PFSK-1 (cell line): Measurements from ENCODE around the gene SMARCA1.

Experiments
- FOXP2 ChIP-seq: optimal IDR thresholded peaks from 2 replicates; pipeline ENCODE3; 2011; ENCODE audit warnings: borderline replicate concordance, control low read depth, inconsistent platforms; ENCODE audit not compliant: insufficient read depth; ENCODE audit errors: extremely low read length, extremely low read depth
- POLR2AphosphoS5 ChIP-seq: IDR thresholded peaks from 2 replicates; pipeline ENCODE4 v1.6.1; 2012; ENCODE audit warnings: low read depth, mild to moderate bottlenecking, control low read depth, low read length, moderate library complexity
- SIN3A ChIP-seq: IDR thresholded peaks from 2 replicates; pipeline ENCODE4 v1.6.1; 2012; ENCODE audit warnings: mild to moderate bottlenecking, low read length, moderate library complexity, borderline replicate concordance; ENCODE audit not compliant: insufficient read depth
- TAF1 ChIP-seq: IDR thresholded peaks from 2 replicates; pipeline ENCODE4 v1.6.1; 2012; ENCODE audit warnings: low read length, control low read depth, borderline replicate concordance; ENCODE audit not compliant: insufficient read depth
- TF ChIP-seq, protein P1 (sequence below), 2 experiments: IDR thresholded peaks; 2 replicates each; pipeline versions ENCODE4 v1.6.1 to v1.8.0; 2011 to 2012; ENCODE audit warnings: low read depth in 2 of 2, low read length in 2 of 2, control low read depth in 1 of 2, inconsistent platforms in 1 of 2, mild to moderate bottlenecking in 1 of 2, moderate library complexity in 1 of 2; ENCODE audit not compliant: insufficient read depth in 1 of 2

DNA sequence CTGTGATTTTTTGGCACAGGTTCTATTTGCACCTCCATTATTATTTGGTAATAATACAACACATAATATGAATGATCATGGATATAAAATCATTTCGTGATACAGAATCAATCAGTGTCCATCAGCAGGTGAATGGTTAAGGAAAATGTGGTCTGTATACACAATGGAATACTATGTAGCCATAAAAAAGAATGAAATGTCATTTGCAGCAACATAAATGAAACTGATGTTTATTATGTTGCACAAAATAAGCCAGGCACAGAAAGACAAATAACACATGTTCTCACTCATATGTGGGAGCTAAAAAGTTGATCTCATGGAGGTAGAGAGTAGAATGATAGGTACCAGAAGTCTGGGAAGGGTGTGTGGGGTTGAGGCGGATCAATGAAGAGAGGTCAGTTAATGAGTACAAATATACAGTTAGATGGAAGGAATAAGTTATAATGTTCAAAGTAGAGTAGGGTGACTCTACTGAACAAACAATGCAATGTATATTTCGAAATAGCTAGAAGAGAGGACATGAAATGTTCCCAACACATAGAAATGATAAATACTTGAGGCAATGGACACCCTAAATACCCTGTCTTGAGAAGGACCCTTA is 1.1 kb upstream of the SMARCA1 start:
- no peak for TF ChIP-seq POLR2AphosphoS5
- TF ChIP-seq, protein P1, sequence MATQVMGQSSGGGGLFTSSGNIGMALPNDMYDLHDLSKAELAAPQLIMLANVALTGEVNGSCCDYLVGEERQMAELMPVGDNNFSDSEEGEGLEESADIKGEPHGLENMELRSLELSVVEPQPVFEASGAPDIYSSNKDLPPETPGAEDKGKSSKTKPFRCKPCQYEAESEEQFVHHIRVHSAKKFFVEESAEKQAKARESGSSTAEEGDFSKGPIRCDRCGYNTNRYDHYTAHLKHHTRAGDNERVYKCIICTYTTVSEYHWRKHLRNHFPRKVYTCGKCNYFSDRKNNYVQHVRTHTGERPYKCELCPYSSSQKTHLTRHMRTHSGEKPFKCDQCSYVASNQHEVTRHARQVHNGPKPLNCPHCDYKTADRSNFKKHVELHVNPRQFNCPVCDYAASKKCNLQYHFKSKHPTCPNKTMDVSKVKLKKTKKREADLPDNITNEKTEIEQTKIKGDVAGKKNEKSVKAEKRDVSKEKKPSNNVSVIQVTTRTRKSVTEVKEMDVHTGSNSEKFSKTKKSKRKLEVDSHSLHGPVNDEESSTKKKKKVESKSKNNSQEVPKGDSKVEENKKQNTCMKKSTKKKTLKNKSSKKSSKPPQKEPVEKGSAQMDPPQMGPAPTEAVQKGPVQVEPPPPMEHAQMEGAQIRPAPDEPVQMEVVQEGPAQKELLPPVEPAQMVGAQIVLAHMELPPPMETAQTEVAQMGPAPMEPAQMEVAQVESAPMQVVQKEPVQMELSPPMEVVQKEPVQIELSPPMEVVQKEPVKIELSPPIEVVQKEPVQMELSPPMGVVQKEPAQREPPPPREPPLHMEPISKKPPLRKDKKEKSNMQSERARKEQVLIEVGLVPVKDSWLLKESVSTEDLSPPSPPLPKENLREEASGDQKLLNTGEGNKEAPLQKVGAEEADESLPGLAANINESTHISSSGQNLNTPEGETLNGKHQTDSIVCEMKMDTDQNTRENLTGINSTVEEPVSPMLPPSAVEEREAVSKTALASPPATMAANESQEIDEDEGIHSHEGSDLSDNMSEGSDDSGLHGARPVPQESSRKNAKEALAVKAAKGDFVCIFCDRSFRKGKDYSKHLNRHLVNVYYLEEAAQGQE (IDR thresholded peaks at IDR 0.05; ENCODE audit: insufficient read depth in 1 of 2, low read depth in 2 of 2, low read length in 2 of 2) = no peak
- no peak for TF ChIP-seq FOXP2
- no peak for TF ChIP-seq TAF1
- no peak for TF ChIP-seq SIN3A
